GM20431 (cell line): ENCODE data around the gene GINM1.

Experiments
- in situ Hi-C: fragments of 300-500 bp; cut with MseI, MboI; formaldehyde crosslinking; loops from one replicate; pipeline ENCODE4 v1.15.0; 2020; ENCODE audit warnings: low sequenced_read_pairs; ENCODE audit not compliant: unreplicated experiment

The GINM1 gene, protein sequence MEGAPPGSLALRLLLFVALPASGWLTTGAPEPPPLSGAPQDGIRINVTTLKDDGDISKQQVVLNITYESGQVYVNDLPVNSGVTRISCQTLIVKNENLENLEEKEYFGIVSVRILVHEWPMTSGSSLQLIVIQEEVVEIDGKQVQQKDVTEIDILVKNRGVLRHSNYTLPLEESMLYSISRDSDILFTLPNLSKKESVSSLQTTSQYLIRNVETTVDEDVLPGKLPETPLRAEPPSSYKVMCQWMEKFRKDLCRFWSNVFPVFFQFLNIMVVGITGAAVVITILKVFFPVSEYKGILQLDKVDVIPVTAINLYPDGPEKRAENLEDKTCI

GRCh38 chr6:149565527-149566409, at the start of gene GINM1:
TSS of gene GINM1 (plus strand) at chr6:149566375. CDS start at chr6:149566415, 40 bp downstream.
- in situ Hi-C loops: no loop called here

GRCh38 chr6:149529650-149530049, 36.5 kb upstream of the GINM1 start:
- in situ Hi-C loops: no loop called here

DNA sequence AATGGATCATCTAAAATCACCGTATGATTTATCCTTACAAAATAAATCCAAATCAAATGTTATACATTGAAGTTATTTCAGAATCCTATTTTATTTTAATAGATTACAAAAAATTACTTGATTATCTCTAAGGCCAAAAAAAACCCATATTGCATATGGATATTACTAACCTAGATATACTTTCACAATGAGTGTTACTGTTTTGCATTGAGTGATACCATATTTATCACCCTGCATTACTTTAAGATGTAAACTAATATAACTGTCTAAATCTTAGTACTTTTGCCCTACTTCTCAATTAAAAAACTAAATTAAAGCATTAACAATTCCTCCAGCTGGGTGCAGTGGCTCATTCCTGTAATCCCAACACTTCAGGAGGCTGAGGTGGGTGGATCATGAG, 31.4 kb upstream of the GINM1 start:
- in situ Hi-C loops: no loop called here

DNA sequence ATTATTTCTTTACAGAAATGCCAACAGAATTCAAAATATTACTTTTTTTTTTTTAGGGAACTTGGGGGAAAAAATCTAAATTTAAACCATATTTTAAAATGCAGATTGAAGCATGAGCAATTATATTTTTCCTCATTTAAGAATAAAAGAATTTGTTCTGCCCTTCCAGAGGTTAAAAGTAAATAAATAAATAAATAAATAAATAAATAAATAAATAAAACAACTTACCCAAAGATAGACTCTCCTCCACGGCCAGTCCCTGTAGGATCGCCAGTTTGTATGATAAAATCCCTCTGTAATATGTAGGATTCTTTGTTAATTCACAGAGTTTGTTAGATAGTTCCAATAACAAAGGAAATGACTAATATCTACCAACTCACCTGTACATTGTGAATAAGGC, 25.0 kb upstream of the GINM1 start:
- in situ Hi-C loops: no loop called here

- in situ Hi-C loops: no loop called here
Observed at GRCh38 chr6:149544646-149545257, 21.4 kb upstream of the GINM1 start.

DNA sequence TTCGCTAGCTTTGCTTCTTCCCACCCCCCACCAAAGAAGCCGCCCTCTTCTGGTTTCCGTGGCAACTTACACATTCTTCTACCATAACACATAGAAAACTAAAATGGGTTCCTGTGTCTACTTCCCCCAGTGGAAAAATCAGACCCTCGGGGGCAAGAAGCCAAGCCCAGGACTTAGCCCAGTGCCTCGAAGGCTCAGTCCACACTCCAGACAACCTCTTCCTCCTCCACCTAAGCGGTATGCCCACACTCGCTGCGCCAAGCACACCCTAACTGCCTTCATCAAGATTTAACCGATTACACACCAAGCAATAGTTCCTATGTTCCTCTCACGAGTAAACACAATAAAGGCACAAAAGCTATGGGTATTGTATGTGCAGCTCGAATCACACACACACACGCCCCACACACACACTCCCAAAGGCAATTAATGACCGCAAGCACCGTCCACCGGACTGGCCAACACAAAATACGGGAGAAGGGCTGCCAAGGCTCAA, 20.9 kb upstream of the GINM1 start:
- in situ Hi-C loops: no loop called here

DNA sequence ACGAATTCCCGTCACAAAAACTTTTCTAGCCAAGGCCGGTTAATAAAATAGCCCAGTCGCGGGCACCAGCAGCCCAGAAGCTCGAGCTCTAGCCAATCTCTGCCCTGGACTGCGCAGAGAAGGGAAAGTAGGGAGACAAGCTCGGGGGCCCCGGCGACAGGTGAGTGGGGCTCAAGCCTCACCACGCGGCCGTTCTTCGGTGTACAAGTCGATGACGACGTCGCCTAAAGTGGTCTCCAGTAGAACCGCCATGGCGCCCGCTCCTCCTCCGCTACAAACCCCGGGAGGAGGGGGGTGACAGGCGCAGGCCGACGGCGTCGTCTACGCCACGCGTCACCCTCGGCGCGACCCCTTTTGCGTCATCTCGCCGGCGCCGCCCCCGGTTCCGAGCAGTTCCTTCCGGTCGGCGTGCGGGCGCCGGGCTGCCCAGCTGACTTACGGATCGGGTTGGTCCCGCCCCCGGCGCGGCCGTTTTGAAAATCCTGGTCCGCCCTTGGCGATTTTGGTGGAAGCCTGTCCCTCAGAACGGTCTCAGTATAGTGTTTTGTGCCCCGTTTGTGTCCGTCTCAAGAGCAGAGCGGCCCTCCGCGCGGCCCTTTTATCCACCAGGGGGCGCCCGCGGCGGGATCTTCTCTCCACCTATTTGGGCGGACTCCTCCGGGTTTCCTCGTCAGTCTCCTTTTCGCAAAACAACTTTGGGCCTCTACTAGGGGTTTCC, 20.3 kb upstream of the GINM1 start, which contains the start of gene PPIL4:
Gene PPIL4, minus strand, starts transcription at position 290 of the 718 bp plus-strand sequence. Its CDS starts 38 bp downstream, at position 252.
- in situ Hi-C loops: no loop called here

- in situ Hi-C loops: no loop called here
Observed at GRCh38 chr6:149551920-149552319, 14.3 kb upstream of the GINM1 start.

DNA sequence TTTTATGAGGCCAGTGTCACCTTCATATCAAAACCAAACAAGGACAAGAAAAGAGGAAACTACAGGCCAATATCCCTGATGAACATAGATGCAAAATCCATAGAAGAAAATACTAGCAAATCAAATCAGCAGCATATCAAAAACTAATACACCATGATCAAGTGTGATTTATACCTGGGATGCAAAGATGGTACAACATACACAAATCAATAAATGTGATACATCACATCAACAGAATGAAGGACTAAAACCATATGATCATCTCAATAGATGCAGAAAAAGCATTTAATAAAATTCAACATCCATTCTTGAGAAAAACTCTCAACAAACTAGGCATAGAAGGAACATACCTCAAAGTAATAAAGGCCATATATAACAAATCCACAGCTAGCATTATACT, 8.1 kb upstream of the GINM1 start:
- in situ Hi-C loops: no loop called here

- in situ Hi-C loops: no loop called here
Observed at GRCh38 chr6:149559389-149559788, 6.8 kb upstream of the GINM1 start.

GRCh38 chr6:149560736-149561135, 5.4 kb upstream of the GINM1 start:
- in situ Hi-C loops: no loop called here

GRCh38 chr6:149563203-149563927, 2.8 kb upstream of the GINM1 start:
- in situ Hi-C loops: no loop called here

- in situ Hi-C loops: no loop called here
Observed at GRCh38 chr6:149563928-149564325, 2.2 kb upstream of the GINM1 start.

- in situ Hi-C loops: no loop called here
Observed at GRCh38 chr6:149566410-149567193, 427 bp downstream of the GINM1 start.

DNA sequence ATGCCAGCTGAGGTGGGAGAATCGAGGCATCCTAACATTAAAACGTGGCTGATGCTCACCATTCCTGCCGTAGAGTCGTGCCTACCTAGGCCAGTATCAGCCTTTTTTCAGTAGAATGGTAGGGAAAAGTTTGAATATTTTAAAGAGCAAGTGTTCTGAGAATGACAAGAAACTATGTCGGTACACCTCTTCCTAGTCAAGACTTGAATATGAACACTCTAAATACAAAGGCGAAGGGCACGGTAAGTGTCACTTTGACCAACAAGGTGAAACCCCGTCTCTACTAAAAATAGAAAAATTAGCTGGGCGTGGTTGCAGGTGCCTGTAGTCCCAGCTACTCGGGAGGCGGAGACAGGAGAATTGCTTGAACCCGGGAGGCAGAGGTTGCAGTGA, 1.0 kb downstream of the GINM1 start:
- in situ Hi-C loops: no loop called here

GRCh38 chr6:149567945-149568585, 1.9 kb downstream of the GINM1 start:
- in situ Hi-C loops: no loop called here

DNA sequence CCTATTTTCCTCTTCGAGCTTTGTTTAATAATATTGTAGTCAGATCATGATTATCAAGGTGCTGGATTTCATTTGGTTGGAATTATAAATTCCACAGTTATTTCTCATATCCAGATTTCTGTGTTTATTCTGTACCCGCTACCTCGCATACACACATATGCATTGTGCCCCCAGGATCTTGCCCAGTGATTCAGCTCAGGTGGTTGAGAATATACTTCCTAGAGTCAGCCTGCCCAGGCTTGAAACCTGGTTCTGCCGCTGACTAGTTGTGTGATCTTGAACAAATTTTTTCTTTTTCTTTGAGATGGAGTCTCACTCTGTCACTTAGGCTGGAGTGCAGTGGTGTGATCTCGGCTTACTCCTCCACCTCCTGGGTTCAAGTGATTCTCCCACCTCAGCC, 14.7 kb downstream of the GINM1 start:
- in situ Hi-C loops: no loop called here

DNA sequence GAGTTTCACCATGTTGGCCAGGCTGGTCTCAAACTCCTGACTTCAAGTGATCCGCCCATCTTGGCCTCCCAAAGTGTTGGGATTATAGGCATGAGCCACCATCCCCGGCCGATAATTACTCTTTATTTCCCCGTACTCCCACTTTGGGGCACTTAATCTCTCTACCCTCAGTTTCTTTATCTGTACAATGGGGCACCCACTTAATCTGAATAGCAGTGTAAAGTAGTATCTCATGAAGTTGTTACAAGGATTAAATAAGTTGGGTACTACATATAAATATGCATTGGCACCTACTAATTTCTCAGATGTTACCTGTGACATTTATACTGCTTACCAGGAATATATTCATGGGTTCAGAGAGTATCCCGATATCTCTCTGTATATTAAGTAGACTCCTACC, 15.2 kb downstream of the GINM1 start:
- in situ Hi-C loops: no loop called here
